Tibial artery (tissue), 4 donors: Measurements from ENCODE around the gene ALOX12.

ENCODE experiments used
- DNase-seq, 2 donors: peaks; one replicate each; pipeline ENCODE4 v3.0.0-alpha.2; 2019
- H3K27ac ChIP-seq, 2 donors: fragments of 200-600 bp; sonication (generic) in 1 of 2; 1 replicate in 1 of 2; 2 replicates in 1 of 2; pipeline ENCODE4 v1.5.1; 2018 to 2019; ENCODE audit warnings: mild to moderate bottlenecking in 1 of 2
- H3K27me3 ChIP-seq, 2 donors: fragments of 200-600 bp; sonication (generic) in 1 of 2; one replicate each; pipeline versions ENCODE4 v1.5.1 to v1.6.0; 2016 to 2019
- H3K36me3 ChIP-seq, 3 donors: fragments of 200-600 bp; sonication (generic) in 2 of 3; one replicate each; pipeline ENCODE4 v1.5.1; 2016 to 2019; ENCODE audit warnings: mild to moderate bottlenecking in 2 of 3
- H3K4me1 ChIP-seq, 4 donors: fragments of 200-600 bp; sonication (generic) in 2 of 4; 1 replicate in 3 of 4; 2 replicates in 1 of 4; pipeline ENCODE4 v1.5.1; 2016 to 2019
- H3K4me3 ChIP-seq, 2 donors: fragments of 200-600 bp; sonication (generic) in 1 of 2; 1 replicate in 1 of 2; 2 replicates in 1 of 2; pipeline ENCODE4 v1.5.1; 2018 to 2019; ENCODE audit warnings: mild to moderate bottlenecking in 2 of 2
- H3K9me3 ChIP-seq, 3 donors: fragments of 200-600 bp; sonication (generic) in 1 of 3; one replicate each; pipeline ENCODE4 v1.5.1; 2016 to 2019
- CTCF ChIP-seq, 2 experiments: fragments of 200-600 bp in 1 of 2; fragments of 450-650 bp in 1 of 2; IDR thresholded peaks; one replicate each; pipeline ENCODE4 v1.5.1; 2017 to 2019; ENCODE audit warnings: antibody characterized with exemption in 2 of 2, mild to moderate bottlenecking in 1 of 2, moderate library complexity in 1 of 2
- intact Hi-C: fragments of 100-400 bp; cut with DNase I; formaldehyde crosslinking; loops from one replicate; pipeline ENCODE4 v1.15.0; 2023; ENCODE audit warnings: low total_unique reads

ALOX12 gene

GRCh38 chr17:7004398-7005253 lies 8.8 kb downstream of the ALOX12 start:
- intact Hi-C loops = loop anchor here (5.0 to 10.0 kb wide), 2 partner anchors 87 to 340 kb away; no protein-coding TSS in a partner anchor
- no peak overlapping the region for H3K27ac ChIP-seq
- no peak for DNase-seq
- H3K27me3 ChIP-seq = no peaks in the 10 kb centered on the region
- H3K9me3 ChIP-seq = no peaks in the 10 kb centered on the region
- H3K4me3 ChIP-seq = no peak overlapping the region
- H3K36me3 ChIP-seq = peaks cover 24 to 58% (median 33%) of the 10 kb centered on the region in 3 donors
- peak; percentile 66 to 70 for TF ChIP-seq CTCF (IDR thresholded peaks at IDR 0.05)
- peaks cover 0 to 4% (median 2%) of the 10 kb centered on the region in 4 donors for H3K4me1 ChIP-seq

GRCh38 chr17:7005716-7006115 lies 9.9 kb downstream of the ALOX12 start:
- Histone ChIP-seq H3K9me3 (no peaks in the 10 kb centered on the region), H3K27ac (no peak overlapping the region), H3K4me3 (no peak overlapping the region), H3K36me3 (peaks cover 24 to 47% (median 26%) of the 10 kb centered on the region in 3 donors), H3K4me1 (peaks cover 0 to 15% (median 11%) of the 10 kb centered on the region in 4 donors), H3K27me3 (no peaks in the 10 kb centered on the region)
- no peak for TF ChIP-seq CTCF (IDR thresholded peaks at IDR 0.05)
- intact Hi-C loops = loop anchor here (10.0 kb wide), 1 partner anchor 341 kb away; no protein-coding TSS in a partner anchor
- no peak for DNase-seq

GRCh38 chr17:7007143-7007542 lies 11.3 kb downstream of the ALOX12 start:
- no peaks in the 10 kb centered on the region for H3K9me3 ChIP-seq
- H3K4me1 ChIP-seq = peaks cover 0 to 26% (median 20%) of the 10 kb centered on the region in 4 donors
- H3K27me3 ChIP-seq = no peaks in the 10 kb centered on the region
- intact Hi-C loops = loop anchor here (10.0 kb wide), 1 partner anchor 342 kb away; no protein-coding TSS in a partner anchor
- no peak overlapping the region for H3K27ac ChIP-seq
- no peak overlapping the region for H3K4me3 ChIP-seq
- peaks cover 10 to 33% (median 13%) of the 10 kb centered on the region in 3 donors for H3K36me3 ChIP-seq
- no peak for TF ChIP-seq CTCF (IDR thresholded peaks at IDR 0.05)
- DNase-seq = no peak

GRCh38 chr17:7010523-7010922 lies 14.7 kb downstream of the ALOX12 start:
- Histone ChIP-seq H3K36me3 (peaks cover 0 to 19% (median 0%) of the 10 kb centered on the region in 3 donors), H3K27me3 (no peaks in the 10 kb centered on the region), H3K4me1 (peaks cover 0 to 44% (median 34%) of the 10 kb centered on the region in 4 donors), H3K27ac (no peak overlapping the region), H3K4me3 (no peak overlapping the region), H3K9me3 (no peaks in the 10 kb centered on the region)
- intact Hi-C loops = no loop called here
- no peak for TF ChIP-seq CTCF (IDR thresholded peaks at IDR 0.05)
- no peak for DNase-seq

DNA sequence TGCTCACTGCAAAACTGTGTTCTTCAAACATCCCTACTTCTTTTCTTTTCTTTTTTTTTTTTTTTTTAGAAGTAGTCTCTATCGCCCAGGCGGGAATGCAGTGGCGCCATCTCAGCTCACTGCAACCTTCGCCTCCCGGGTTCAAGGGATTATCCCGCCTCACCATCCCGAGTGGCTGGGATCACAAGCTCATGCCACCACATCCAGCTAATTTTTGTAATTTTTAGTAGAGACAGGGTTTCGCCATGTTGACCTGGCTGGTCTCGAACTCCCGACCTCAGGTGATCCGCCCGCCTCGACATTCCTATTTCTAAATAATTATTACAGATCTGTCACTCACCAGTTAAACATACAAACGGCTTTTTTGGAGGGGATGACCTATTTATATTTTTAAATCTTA lies 15.6 kb downstream of the ALOX12 start:
- intact Hi-C loops = no loop called here
- Histone ChIP-seq H3K4me1 (peaks cover 0 to 49% (median 42%) of the 10 kb centered on the region in 4 donors), H3K27me3 (no peaks in the 10 kb centered on the region), H3K4me3 (peak overlapping the region; percentile 69 to 80), H3K27ac (peak overlapping the region; percentile 91 to 97), H3K36me3 (peaks cover 0 to 17% (median 4%) of the 10 kb centered on the region in 3 donors), H3K9me3 (no peaks in the 10 kb centered on the region)
- no peak for TF ChIP-seq CTCF (IDR thresholded peaks at IDR 0.05)
- DNase-seq = no peak
